Astrocyte of the cerebellum (primary cell): Measurements from ENCODE around the gene GAL3ST3.

Source experiments
- DNase-seq: peaks from one replicate; pipeline ENCODE4 v3.0.0-alpha.2; 2011; ENCODE audit warnings: low read depth
- H3K4me3 ChIP-seq: 2 replicates; pipeline ENCODE4 v1.5.1; 2011; ENCODE audit warnings: mild to moderate bottlenecking, low read depth, low read length, moderate library complexity
- CTCF ChIP-seq: IDR thresholded peaks from 2 replicates; pipeline ENCODE4 v1.5.1; 2012; ENCODE audit warnings: low read length, low read depth, moderate library complexity, mild to moderate bottlenecking; ENCODE audit errors: missing control alignments
- in situ Hi-C: cut with HindIII; loops from 2 replicates; pipeline ENCODE4 v1.10.0; 2017; ENCODE audit warnings: low sequenced_read_pairs

GAL3ST3 gene

GRCh38 chr11:66075273-66075672 is 26.3 kb upstream of the GAL3ST3 start:
- H3K4me3 ChIP-seq, result no peak overlapping the region
- no peak for DNase-seq
- in situ Hi-C loops, result no loop called here
- TF ChIP-seq CTCF, result no peak

DNA sequence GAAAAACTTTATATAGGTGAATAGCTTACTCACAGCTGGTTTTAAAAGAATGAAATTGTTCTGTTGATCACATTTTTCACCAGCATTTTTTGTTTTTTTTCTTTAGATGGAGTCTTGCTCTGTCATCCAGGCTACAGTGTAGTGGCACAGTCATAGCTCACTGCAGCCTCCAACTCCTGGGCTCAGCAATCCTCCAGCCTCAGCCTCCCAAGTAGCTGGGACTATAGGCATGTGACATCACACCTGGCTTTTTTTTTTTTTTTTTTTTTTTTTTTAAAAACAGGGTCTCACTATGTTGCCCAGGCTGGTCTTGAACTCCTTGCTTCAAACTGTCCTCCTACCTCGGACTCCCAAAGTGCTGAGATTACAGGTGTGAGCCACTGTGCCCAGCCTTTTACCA is 24.7 kb upstream of the GAL3ST3 start:
- in situ Hi-C loops, result no loop called here
- H3K4me3 ChIP-seq, result no peak overlapping the region
- no peak for DNase-seq
- no peak for TF ChIP-seq CTCF

DNA sequence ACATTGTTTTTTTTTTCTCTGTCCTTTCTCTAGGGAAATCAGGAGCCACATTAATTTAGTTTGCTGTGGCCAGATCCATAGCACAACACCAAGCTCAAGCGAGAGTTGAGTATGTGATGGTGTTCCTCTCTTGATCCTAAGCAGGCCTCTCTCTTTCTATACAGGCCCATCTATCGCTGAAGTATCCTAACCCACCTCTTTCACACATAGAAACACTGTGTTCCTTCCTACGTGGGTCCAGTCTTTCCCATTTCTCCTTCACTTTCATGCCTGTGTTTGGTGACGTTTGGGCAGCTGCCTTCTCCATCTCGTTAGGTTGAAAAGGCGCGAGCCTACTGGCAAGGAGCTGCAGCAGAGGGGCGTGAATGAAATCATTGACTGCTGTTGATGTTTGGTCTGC is 23.6 kb upstream of the GAL3ST3 start:
- no peak overlapping the region for H3K4me3 ChIP-seq
- no peak for TF ChIP-seq CTCF
- in situ Hi-C loops, result no loop called here

GRCh38 chr11:66072081-66072480 is 23.1 kb upstream of the GAL3ST3 start:
- DNase-seq, result no peak
- TF ChIP-seq CTCF, result no peak
- in situ Hi-C loops, result no loop called here
- peak overlapping the region; percentile 70 for H3K4me3 ChIP-seq

More for the DNA sequence above, 23.6 kb upstream of the GAL3ST3 start:
- DNase-seq, result no peak

GRCh38 chr11:66071381-66071801 is 22.4 kb upstream of the GAL3ST3 start:
- TF ChIP-seq CTCF, result no peak
- no peak for DNase-seq
- in situ Hi-C loops, result no loop called here
- H3K4me3 ChIP-seq, result peak overlapping the region; percentile 70

GRCh38 chr11:66070604-66071380 is 21.8 kb upstream of the GAL3ST3 start:
- TF ChIP-seq CTCF, result no peak
- in situ Hi-C loops, result no loop called here
- no peak for DNase-seq
- H3K4me3 ChIP-seq, result peak overlapping the region; percentile 70
